Liver (tissue), 9 donors: ENCODE results near the gene PDE4C. TPM values are rescaled to one million over a fixed set of nuclear protein-coding genes. Genes with fewer than 3 reads are reported as not detected.

Source experiments
- DNase-seq: peaks from one replicate; pipeline ENCODE4 v3.0.0-alpha.2; 2017; ENCODE audit warnings: low spot score
- H3K27ac ChIP-seq, 2 donors: one replicate each; pipeline ENCODE4 v1.7.0; 2013; ENCODE audit warnings: inconsistent platforms in 2 of 2, low read length in 2 of 2, control low read depth in 1 of 2, low read depth in 1 of 2, mild to moderate bottlenecking in 1 of 2
- H3K27me3 ChIP-seq, 4 donors: one replicate each; pipeline versions ENCODE4 v1.6.1 to v1.7.0; 2013; ENCODE audit warnings: low read length in 3 of 4, inconsistent platforms in 1 of 4, mild to moderate bottlenecking in 1 of 4, moderate library complexity in 1 of 4; ENCODE audit not compliant: control insufficient read depth in 4 of 4, insufficient read depth in 4 of 4
- H3K36me3 ChIP-seq, 4 donors: one replicate each; pipeline versions ENCODE4 v1.6.1 to v1.7.0; 2013; ENCODE audit warnings: low read length in 3 of 4, mild to moderate bottlenecking in 3 of 4, low read depth in 1 of 4, moderate library complexity in 1 of 4; ENCODE audit not compliant: control insufficient read depth in 4 of 4, insufficient read depth in 3 of 4
- H3K4me1 ChIP-seq, 4 donors: one replicate each; pipeline versions ENCODE4 v1.6.1 to v1.7.0; 2013; ENCODE audit warnings: low read length in 3 of 4, mild to moderate bottlenecking in 3 of 4, moderate library complexity in 1 of 4; ENCODE audit not compliant: control insufficient read depth in 4 of 4, insufficient read depth in 4 of 4
- H3K4me3 ChIP-seq, 3 donors: one replicate each; pipeline versions ENCODE4 v1.6.1 to v1.7.0; 2013; ENCODE audit warnings: low read length in 3 of 3, control low read depth in 1 of 3, low read depth in 1 of 3, mild to moderate bottlenecking in 1 of 3
- H3K9ac ChIP-seq, 2 donors: one replicate each; pipeline ENCODE4 v1.7.0; 2013; ENCODE audit warnings: low read length in 2 of 2, mild to moderate bottlenecking in 2 of 2, moderate library complexity in 2 of 2, control low read depth in 1 of 2, low read depth in 1 of 2
- H3K9me3 ChIP-seq, 4 donors: one replicate each; pipeline versions ENCODE4 v1.6.1 to v1.7.0; 2013; ENCODE audit warnings: low read length in 3 of 4; ENCODE audit not compliant: control insufficient read depth in 4 of 4
- EGR1 ChIP-seq, 2 donors: IDR thresholded peaks; 2 replicates each; pipeline ENCODE4 v1.6.1; 2016 to 2018; ENCODE audit warnings: antibody characterized with exemption in 2 of 2, low read depth in 2 of 2
- HNF4A ChIP-seq, 2 donors: conservative IDR thresholded peaks; 2 replicates each; pipeline ENCODE4 v1.6.1; 2016; ENCODE audit warnings: antibody characterized with exemption in 2 of 2, mild to moderate bottlenecking in 2 of 2
- HNF4G ChIP-seq: IDR thresholded peaks from 2 replicates; pipeline ENCODE4 v1.6.1; 2016; ENCODE audit warnings: antibody characterized with exemption
- JUND ChIP-seq, 2 donors: IDR thresholded peaks; 2 replicates each; pipeline ENCODE4 v1.6.1; 2016; ENCODE audit warnings: antibody characterized with exemption in 2 of 2
- NR2F2 ChIP-seq: IDR thresholded peaks from 2 replicates; pipeline ENCODE4 v1.6.1; 2016; ENCODE audit warnings: antibody characterized with exemption
- RAD21 ChIP-seq, 2 donors: IDR thresholded peaks; 2 replicates each; pipeline ENCODE4 v1.6.1; 2016; ENCODE audit warnings: antibody characterized with exemption in 2 of 2, mild to moderate bottlenecking in 2 of 2
- RXRA ChIP-seq, 2 donors: IDR thresholded peaks; 2 replicates each; pipeline ENCODE4 v1.6.1; 2017 to 2018; ENCODE audit warnings: antibody characterized with exemption in 2 of 2, mild to moderate bottlenecking in 1 of 2
- SP1 ChIP-seq: IDR thresholded peaks from 2 replicates; pipeline ENCODE4 v1.6.1; 2018; ENCODE audit warnings: antibody characterized with exemption, mild to moderate bottlenecking
- TAF1 ChIP-seq: conservative IDR thresholded peaks from 2 replicates; pipeline ENCODE4 v1.6.1; 2016; ENCODE audit warnings: antibody characterized with exemption, mild to moderate bottlenecking
- YY1 ChIP-seq: IDR thresholded peaks from 2 replicates; pipeline ENCODE4 v1.6.1; 2016; ENCODE audit warnings: antibody characterized with exemption, mild to moderate bottlenecking
- WGBS: extraction: QIAGEN DNeasy Blood & Tissue Kit; methylation state at CpG from one replicate; pipeline ENCODE4 v1.1.7; 2013; 5-methylcytosine and 5-hydroxymethylcytosine counted together
- polyA plus RNA-seq, 2 donors: library from polyadenylated mRNA; stranded (reverse) in 1 of 2; unstranded in 1 of 2; fragments of 200-250 nt in 1 of 2; fragments of >200 nt in 1 of 2; fragmentation: Nextera tagmentation in 1 of 2; extraction: Ambion mirVana in 1 of 2; gene quantifications; one replicate each; pipeline versions ENCODE4 v1.2.1 to v1.2.3, GENCODE V29; 2013 to 2015
- total RNA-seq, 2 donors: library from RNA; depleted of rRNA; stranded (reverse); fragments of >200 nt; gene quantifications; one replicate each; pipeline ENCODE4 v1.2.3, GENCODE V29; 2014
- TF ChIP-seq, protein P1 (sequence below): IDR thresholded peaks from 2 replicates; pipeline ENCODE4 v1.6.1; 2016; ENCODE audit warnings: antibody characterized with exemption
- TF ChIP-seq, protein P2 (sequence below): fragments of 150-350 bp; IDR thresholded peaks from 2 replicates; pipeline ENCODE4 v1.5.1; 2017; ENCODE audit warnings: improper control_type of control experiment, low read depth, low read length; ENCODE audit not compliant: missing input control
- TF ChIP-seq, protein P3 (sequence below): IDR thresholded peaks from 2 replicates; pipeline ENCODE4 v1.6.1; 2016; ENCODE audit warnings: antibody characterized with exemption, mild to moderate bottlenecking
- TF ChIP-seq, protein P4 (sequence below): IDR thresholded peaks from 2 replicates; pipeline ENCODE4 v1.6.1; 2016; ENCODE audit warnings: antibody characterized with exemption
- TF ChIP-seq, protein P5 (sequence below): IDR thresholded peaks from 2 replicates; pipeline ENCODE4 v1.6.1; 2016; ENCODE audit warnings: antibody characterized with exemption
- donor health status: healthy.
- donor health status: healthy.
- donor health status: healthy.
- donor health status: healthy.
- donor health status: healthy.

PDE4C gene
- total and polyA plus RNA-seq, 4 donors = 0.23 to 0.75 (median 0.51) TPM; not detected in 1

DNA sequence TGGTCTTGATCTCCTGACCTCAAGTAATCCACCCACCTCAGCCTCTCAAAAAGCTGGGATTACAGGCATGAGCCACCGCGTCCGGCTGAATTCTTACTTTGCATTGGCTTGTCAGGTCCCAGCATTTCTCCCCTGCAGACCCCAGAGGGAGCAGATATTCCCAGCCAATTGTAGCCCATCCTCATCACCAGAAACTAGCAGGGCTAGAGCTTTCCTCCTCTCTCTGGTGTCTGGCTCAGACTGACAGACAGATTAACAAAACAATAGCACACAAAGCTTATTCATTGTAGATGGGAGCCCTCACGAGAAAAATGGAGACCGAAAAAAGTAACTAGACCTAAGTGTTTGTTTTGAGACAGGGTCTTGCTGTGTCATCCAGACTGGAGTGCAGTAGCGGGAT, 40.7 kb downstream of the PDE4C start:
- TF ChIP-seq NR2F2 (no peak), RAD21 (IDR thresholded peaks at IDR 0.05) (no peak), SP1 (no peak), TAF1 (no peak), YY1 (no peak), HNF4G (no peak), JUND (IDR thresholded peaks at IDR 0.05) (no peak)
- TF ChIP-seq, protein P1, sequence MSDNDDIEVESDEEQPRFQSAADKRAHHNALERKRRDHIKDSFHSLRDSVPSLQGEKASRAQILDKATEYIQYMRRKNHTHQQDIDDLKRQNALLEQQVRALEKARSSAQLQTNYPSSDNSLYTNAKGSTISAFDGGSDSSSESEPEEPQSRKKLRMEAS = no peak
- TF ChIP-seq, protein P2, sequence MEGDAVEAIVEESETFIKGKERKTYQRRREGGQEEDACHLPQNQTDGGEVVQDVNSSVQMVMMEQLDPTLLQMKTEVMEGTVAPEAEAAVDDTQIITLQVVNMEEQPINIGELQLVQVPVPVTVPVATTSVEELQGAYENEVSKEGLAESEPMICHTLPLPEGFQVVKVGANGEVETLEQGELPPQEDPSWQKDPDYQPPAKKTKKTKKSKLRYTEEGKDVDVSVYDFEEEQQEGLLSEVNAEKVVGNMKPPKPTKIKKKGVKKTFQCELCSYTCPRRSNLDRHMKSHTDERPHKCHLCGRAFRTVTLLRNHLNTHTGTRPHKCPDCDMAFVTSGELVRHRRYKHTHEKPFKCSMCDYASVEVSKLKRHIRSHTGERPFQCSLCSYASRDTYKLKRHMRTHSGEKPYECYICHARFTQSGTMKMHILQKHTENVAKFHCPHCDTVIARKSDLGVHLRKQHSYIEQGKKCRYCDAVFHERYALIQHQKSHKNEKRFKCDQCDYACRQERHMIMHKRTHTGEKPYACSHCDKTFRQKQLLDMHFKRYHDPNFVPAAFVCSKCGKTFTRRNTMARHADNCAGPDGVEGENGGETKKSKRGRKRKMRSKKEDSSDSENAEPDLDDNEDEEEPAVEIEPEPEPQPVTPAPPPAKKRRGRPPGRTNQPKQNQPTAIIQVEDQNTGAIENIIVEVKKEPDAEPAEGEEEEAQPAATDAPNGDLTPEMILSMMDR = no peak
- TF ChIP-seq, protein P3, sequence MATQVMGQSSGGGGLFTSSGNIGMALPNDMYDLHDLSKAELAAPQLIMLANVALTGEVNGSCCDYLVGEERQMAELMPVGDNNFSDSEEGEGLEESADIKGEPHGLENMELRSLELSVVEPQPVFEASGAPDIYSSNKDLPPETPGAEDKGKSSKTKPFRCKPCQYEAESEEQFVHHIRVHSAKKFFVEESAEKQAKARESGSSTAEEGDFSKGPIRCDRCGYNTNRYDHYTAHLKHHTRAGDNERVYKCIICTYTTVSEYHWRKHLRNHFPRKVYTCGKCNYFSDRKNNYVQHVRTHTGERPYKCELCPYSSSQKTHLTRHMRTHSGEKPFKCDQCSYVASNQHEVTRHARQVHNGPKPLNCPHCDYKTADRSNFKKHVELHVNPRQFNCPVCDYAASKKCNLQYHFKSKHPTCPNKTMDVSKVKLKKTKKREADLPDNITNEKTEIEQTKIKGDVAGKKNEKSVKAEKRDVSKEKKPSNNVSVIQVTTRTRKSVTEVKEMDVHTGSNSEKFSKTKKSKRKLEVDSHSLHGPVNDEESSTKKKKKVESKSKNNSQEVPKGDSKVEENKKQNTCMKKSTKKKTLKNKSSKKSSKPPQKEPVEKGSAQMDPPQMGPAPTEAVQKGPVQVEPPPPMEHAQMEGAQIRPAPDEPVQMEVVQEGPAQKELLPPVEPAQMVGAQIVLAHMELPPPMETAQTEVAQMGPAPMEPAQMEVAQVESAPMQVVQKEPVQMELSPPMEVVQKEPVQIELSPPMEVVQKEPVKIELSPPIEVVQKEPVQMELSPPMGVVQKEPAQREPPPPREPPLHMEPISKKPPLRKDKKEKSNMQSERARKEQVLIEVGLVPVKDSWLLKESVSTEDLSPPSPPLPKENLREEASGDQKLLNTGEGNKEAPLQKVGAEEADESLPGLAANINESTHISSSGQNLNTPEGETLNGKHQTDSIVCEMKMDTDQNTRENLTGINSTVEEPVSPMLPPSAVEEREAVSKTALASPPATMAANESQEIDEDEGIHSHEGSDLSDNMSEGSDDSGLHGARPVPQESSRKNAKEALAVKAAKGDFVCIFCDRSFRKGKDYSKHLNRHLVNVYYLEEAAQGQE = no peak
- TF ChIP-seq, protein P4, sequence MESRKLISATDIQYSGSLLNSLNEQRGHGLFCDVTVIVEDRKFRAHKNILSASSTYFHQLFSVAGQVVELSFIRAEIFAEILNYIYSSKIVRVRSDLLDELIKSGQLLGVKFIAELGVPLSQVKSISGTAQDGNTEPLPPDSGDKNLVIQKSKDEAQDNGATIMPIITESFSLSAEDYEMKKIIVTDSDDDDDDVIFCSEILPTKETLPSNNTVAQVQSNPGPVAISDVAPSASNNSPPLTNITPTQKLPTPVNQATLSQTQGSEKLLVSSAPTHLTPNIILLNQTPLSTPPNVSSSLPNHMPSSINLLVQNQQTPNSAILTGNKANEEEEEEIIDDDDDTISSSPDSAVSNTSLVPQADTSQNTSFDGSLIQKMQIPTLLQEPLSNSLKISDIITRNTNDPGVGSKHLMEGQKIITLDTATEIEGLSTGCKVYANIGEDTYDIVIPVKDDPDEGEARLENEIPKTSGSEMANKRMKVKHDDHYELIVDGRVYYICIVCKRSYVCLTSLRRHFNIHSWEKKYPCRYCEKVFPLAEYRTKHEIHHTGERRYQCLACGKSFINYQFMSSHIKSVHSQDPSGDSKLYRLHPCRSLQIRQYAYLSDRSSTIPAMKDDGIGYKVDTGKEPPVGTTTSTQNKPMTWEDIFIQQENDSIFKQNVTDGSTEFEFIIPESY = no peak
- TF ChIP-seq, protein P5, sequence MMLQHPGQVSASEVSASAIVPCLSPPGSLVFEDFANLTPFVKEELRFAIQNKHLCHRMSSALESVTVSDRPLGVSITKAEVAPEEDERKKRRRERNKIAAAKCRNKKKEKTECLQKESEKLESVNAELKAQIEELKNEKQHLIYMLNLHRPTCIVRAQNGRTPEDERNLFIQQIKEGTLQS = no peak
- no peaks in the 10 kb centered on the region for H3K27me3 ChIP-seq
- no peaks in the 10 kb centered on the region for H3K9me3 ChIP-seq
- H3K9ac ChIP-seq = no peak overlapping the region
- no peak overlapping the region for H3K4me3 ChIP-seq
- H3K27ac ChIP-seq = no peak overlapping the region
- 86% methylated on average over 6 of the region's 6 CpGs for WGBS
- no peak for DNase-seq
- H3K4me1 ChIP-seq = no peaks in the 10 kb centered on the region
- H3K36me3 ChIP-seq = no peaks in the 10 kb centered on the region

DNA sequence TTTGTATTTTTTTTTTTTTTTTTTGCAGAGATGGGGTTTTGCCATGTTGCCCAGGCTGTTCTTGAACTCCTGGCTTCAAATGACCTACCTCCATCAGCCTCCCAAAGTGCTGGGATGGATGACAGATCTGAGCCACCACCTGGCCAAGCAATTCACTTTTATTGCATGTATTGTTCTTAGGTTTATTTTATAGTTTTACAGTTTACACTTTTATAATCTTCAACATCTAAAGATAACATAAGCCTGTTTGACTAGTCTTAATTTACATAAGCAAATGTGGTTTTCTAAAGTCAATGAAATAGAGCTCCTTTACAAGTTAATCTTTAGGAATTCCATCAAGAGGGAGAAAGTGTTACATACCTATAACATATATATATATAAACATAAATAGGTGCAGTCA, 42.7 kb downstream of the PDE4C start:
- Histone ChIP-seq H3K9me3 (no peaks in the 10 kb centered on the region), H3K27ac (no peak overlapping the region), H3K27me3 (no peaks in the 10 kb centered on the region), H3K9ac (no peak overlapping the region), H3K4me3 (no peak overlapping the region), H3K36me3 (peaks cover 0 to 1% (median 0%) of the 10 kb centered on the region in 4 donors), H3K4me1 (no peaks in the 10 kb centered on the region)
- DNase-seq = no peak
- no peak for TF ChIP-seq HNF4A (conservative IDR thresholded peaks at IDR 0.05)
- TF ChIP-seq, protein P4 = no peak
- TF ChIP-seq, protein P2 = no peak
- TF ChIP-seq, protein P3 = no peak
- no peak for TF ChIP-seq TAF1
- no peak for TF ChIP-seq SP1
- no peak for TF ChIP-seq RXRA (IDR thresholded peaks at IDR 0.05)
- no peak for TF ChIP-seq NR2F2
- TF ChIP-seq EGR1 (IDR thresholded peaks at IDR 0.05; ENCODE audit: low read depth in 2 of 2) = no peak
- TF ChIP-seq, protein P1 = no peak
